Vagina (tissue), 2 donors: Measurements from ENCODE around the gene S100A12.

ENCODE experiments used
- CTCF ChIP-seq, 3 experiments: fragments of 450-650 bp in 2 of 3; fragments of 200-600 bp in 1 of 3; sonication (generic) in 1 of 3; IDR thresholded peaks; one replicate each; pipeline ENCODE4 v1.5.1; 2017 to 2019; ENCODE audit warnings: antibody characterized with exemption in 3 of 3, mild to moderate bottlenecking in 2 of 3, moderate library complexity in 2 of 3
- POLR2A ChIP-seq, 2 donors: fragments of 450-650 bp; IDR thresholded peaks; one replicate each; pipeline ENCODE4 v1.6.1; 2017; ENCODE audit warnings: antibody characterized with exemption in 2 of 2, mild to moderate bottlenecking in 2 of 2, moderate library complexity in 2 of 2
- POLR2AphosphoS5 ChIP-seq, 2 donors: sonication (generic); formaldehyde crosslinking; IDR thresholded peaks; one replicate each; pipeline ENCODE4 v1.9.0; 2017; ENCODE audit warnings: antibody characterized with exemption in 2 of 2, mild to moderate bottlenecking in 2 of 2, low read depth in 1 of 2; ENCODE audit not compliant: insufficient read depth in 1 of 2

- TF ChIP-seq POLR2A (IDR thresholded peaks at IDR 0.05) (no peak), CTCF (IDR thresholded peaks at IDR 0.05) (no peak), POLR2AphosphoS5 (IDR thresholded peaks at IDR 0.05; ENCODE audit: insufficient read depth in 1 of 2, low read depth in 1 of 2) (no peak)
Measured at GRCh38 chr1:153347856-153348255, 27.6 kb downstream of the S100A12 start.
